ENCODE measurements around the gene GJA5.

Gene GJA5

GRCh38 chr1:147758379-147759100 is 1.9 kb downstream of the GJA5 start:
- DNase-seq, result no peak

GRCh38 chr1:147757015-147757990 is 3.1 kb downstream of the GJA5 start:
- DNase-seq, result no peak

- no peak for DNase-seq
Observed at GRCh38 chr1:147756341-147756740, 4.1 kb downstream of the GJA5 start.

- no peak for DNase-seq
Observed at GRCh38 chr1:147754661-147755060, 5.7 kb downstream of the GJA5 start.

GRCh38 chr1:147753081-147753480 is 7.3 kb downstream of the GJA5 start:
- no peak for DNase-seq

- no peak for DNase-seq
Observed at GRCh38 chr1:147752511-147752910, 7.9 kb downstream of the GJA5 start.

GRCh38 chr1:147751346-147751745 is 9.1 kb downstream of the GJA5 start:
- DNase-seq, result no peak

GRCh38 chr1:147750618-147751217 is 9.7 kb downstream of the GJA5 start:
- DNase-seq, result no peak

GRCh38 chr1:147749792-147750191 is 10.6 kb downstream of the GJA5 start:
- no peak for DNase-seq

GRCh38 chr1:147748676-147749350 is 11.6 kb downstream of the GJA5 start:
- no peak for DNase-seq

GRCh38 chr1:147747966-147748365 is 12.4 kb downstream of the GJA5 start:
- DNase-seq, result no peak

GRCh38 chr1:147745271-147745670 is 15.1 kb downstream of the GJA5 start:
- no peak for DNase-seq

GRCh38 chr1:147741065-147741464 is 19.3 kb downstream of the GJA5 start:
- DNase-seq, result no peak

- no peak for DNase-seq
Observed at GRCh38 chr1:147740391-147740790, 20.0 kb downstream of the GJA5 start.

GRCh38 chr1:147738739-147739476 is 21.5 kb downstream of the GJA5 start:
- no peak for DNase-seq

GRCh38 chr1:147738129-147738528 is 22.3 kb downstream of the GJA5 start:
- DNase-seq, result no peak

GRCh38 chr1:147736883-147737282 is 23.5 kb downstream of the GJA5 start:
- DNase-seq, result no peak

GRCh38 chr1:147735423-147735822 is 25.0 kb downstream of the GJA5 start:
- DNase-seq, result no peak

GRCh38 chr1:147734291-147734841 is 26.0 kb downstream of the GJA5 start:
- peak in 1 of 2 experiments; percentile 26 for DNase-seq

- DNase-seq, result no peak
Observed at GRCh38 chr1:147729315-147729714, 31.1 kb downstream of the GJA5 start.

- DNase-seq, result no peak
Observed at GRCh38 chr1:147726168-147726567, 34.2 kb downstream of the GJA5 start.

GRCh38 chr1:147725685-147726084 is 34.7 kb downstream of the GJA5 start:
- no peak for DNase-seq

Data from NCI-H524 (cell line).